ENCODE results near the gene IL11RA. TPM values are rescaled to one million over a fixed set of nuclear protein-coding genes. Genes with fewer than 3 reads are reported as not detected.

Gene IL11RA
- total and polyA plus RNA-seq, 3 donors from 2014 or later, result 28.7 to 58.0 (median 39.8) TPM

DNA sequence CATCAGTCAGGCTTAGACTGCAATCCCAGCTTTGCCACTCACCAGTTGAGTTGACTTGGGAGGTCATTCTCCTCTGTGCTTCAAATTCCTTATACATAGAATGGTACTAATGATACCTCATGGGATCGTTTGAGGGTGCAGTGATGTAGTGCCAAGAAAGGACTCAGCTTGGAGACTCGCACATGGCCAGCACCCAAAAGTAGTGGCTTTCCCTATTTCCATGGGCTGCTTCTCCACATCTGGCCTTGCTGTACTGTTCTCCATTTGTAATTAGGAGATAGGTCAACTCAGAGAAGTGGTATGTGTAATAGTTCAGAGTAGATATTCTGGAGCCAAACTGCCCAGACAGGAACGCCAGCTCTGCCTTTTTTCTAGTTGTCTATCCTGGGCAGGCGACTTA lies 33.6 kb downstream of the IL11RA start:
- no peak for DNase-seq
- Histone ChIP-seq H3K4me1 (no peaks in the 10 kb centered on the region), H3K36me3 (ENCODE audit: low read depth, missing control alignments) (no peaks in the 10 kb centered on the region), H3K27ac (no peak overlapping the region), H3K9me3 (no peaks in the 10 kb centered on the region), H3K27me3 (no peaks in the 10 kb centered on the region), H3K4me3 (no peak overlapping the region)
- intact Hi-C loops (cut with DNase I; ENCODE audit: low total_unique reads), result no loop called here
- TF ChIP-seq POLR2A (IDR thresholded peaks at IDR 0.05), result no peak
- TF ChIP-seq, protein P1, sequence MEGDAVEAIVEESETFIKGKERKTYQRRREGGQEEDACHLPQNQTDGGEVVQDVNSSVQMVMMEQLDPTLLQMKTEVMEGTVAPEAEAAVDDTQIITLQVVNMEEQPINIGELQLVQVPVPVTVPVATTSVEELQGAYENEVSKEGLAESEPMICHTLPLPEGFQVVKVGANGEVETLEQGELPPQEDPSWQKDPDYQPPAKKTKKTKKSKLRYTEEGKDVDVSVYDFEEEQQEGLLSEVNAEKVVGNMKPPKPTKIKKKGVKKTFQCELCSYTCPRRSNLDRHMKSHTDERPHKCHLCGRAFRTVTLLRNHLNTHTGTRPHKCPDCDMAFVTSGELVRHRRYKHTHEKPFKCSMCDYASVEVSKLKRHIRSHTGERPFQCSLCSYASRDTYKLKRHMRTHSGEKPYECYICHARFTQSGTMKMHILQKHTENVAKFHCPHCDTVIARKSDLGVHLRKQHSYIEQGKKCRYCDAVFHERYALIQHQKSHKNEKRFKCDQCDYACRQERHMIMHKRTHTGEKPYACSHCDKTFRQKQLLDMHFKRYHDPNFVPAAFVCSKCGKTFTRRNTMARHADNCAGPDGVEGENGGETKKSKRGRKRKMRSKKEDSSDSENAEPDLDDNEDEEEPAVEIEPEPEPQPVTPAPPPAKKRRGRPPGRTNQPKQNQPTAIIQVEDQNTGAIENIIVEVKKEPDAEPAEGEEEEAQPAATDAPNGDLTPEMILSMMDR (IDR thresholded peaks at IDR 0.05), result no peak
- 77 to 83% methylated on average over 4 of the region's 4 CpGs for WGBS, 2 donors

GRCh38 chr9:34686231-34686630 lies 34.2 kb downstream of the IL11RA start:
- H3K4me3 ChIP-seq, result no peak overlapping the region
- peak; percentile 35 for DNase-seq
- H3K4me1 ChIP-seq, result no peaks in the 10 kb centered on the region
- no peaks in the 10 kb centered on the region for H3K27me3 ChIP-seq
- intact Hi-C loops (cut with DNase I; ENCODE audit: low total_unique reads), result no loop called here
- H3K36me3 ChIP-seq (ENCODE audit: low read depth, missing control alignments), result no peaks in the 10 kb centered on the region
- H3K27ac ChIP-seq, result no peak overlapping the region
- no peaks in the 10 kb centered on the region for H3K9me3 ChIP-seq
- no peak for TF ChIP-seq POLR2A (IDR thresholded peaks at IDR 0.05)
- TF ChIP-seq, protein P1 (IDR thresholded peaks at IDR 0.05), result no peak
- 51 to 62% methylated on average over 5 of the region's 5 CpGs for WGBS, 2 donors

GRCh38 chr9:34686732-34687131 lies 34.7 kb downstream of the IL11RA start:
- H3K27ac ChIP-seq, result no peak overlapping the region
- H3K4me3 ChIP-seq, result no peak overlapping the region
- H3K36me3 ChIP-seq (ENCODE audit: low read depth, missing control alignments), result no peaks in the 10 kb centered on the region
- TF ChIP-seq, protein P1 (IDR thresholded peaks at IDR 0.05), result no peak
- TF ChIP-seq POLR2A (IDR thresholded peaks at IDR 0.05), result no peak
- DNase-seq, result no peak
- H3K4me1 ChIP-seq, result no peaks in the 10 kb centered on the region
- H3K27me3 ChIP-seq, result no peaks in the 10 kb centered on the region
- 70 to 82% methylated on average over 1 of the region's 1 CpG for WGBS, 2 donors
- intact Hi-C loops (cut with DNase I; ENCODE audit: low total_unique reads), result no loop called here
- H3K9me3 ChIP-seq, result no peaks in the 10 kb centered on the region

GRCh38 chr9:34687276-34688030 lies 35.5 kb downstream of the IL11RA start:
- 83 to 92% methylated on average over 10 of the region's 10 CpGs for WGBS, 2 donors
- TF ChIP-seq, protein P1 (IDR thresholded peaks at IDR 0.05), result no peak
- no peak for TF ChIP-seq POLR2A (IDR thresholded peaks at IDR 0.05)
- Histone ChIP-seq H3K4me3 (no peak overlapping the region), H3K27me3 (no peaks in the 10 kb centered on the region), H3K27ac (no peak overlapping the region), H3K9me3 (no peaks in the 10 kb centered on the region), H3K36me3 (ENCODE audit: low read depth, missing control alignments) (no peaks in the 10 kb centered on the region), H3K4me1 (no peaks in the 10 kb centered on the region)
- intact Hi-C loops (cut with DNase I; ENCODE audit: low total_unique reads), result no loop called here
- DNase-seq, result no peak
